ENCODE measurements around the gene PPP2R2C.

Gene PPP2R2C

DNA sequence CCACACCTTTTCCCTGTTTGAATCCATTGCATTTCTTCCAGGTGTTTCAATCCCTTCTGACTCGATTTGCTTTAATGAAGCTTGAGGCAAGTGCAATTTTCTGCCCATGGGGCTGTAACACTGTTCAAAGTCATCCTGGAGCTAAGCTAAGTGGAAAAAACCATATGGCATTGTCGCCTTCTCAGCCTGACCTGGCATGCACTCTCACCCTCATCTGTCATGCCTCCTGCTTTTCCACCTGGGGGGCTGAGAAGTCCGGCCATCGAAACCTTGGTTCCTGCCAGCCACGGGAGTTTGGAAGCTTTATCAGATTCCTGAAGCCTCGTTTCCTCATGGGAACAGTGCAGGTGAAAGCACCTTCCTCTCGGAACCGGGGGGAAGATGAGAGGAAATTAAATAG is 164.5 kb downstream of the PPP2R2C start:
- TF ChIP-seq, protein P1, sequence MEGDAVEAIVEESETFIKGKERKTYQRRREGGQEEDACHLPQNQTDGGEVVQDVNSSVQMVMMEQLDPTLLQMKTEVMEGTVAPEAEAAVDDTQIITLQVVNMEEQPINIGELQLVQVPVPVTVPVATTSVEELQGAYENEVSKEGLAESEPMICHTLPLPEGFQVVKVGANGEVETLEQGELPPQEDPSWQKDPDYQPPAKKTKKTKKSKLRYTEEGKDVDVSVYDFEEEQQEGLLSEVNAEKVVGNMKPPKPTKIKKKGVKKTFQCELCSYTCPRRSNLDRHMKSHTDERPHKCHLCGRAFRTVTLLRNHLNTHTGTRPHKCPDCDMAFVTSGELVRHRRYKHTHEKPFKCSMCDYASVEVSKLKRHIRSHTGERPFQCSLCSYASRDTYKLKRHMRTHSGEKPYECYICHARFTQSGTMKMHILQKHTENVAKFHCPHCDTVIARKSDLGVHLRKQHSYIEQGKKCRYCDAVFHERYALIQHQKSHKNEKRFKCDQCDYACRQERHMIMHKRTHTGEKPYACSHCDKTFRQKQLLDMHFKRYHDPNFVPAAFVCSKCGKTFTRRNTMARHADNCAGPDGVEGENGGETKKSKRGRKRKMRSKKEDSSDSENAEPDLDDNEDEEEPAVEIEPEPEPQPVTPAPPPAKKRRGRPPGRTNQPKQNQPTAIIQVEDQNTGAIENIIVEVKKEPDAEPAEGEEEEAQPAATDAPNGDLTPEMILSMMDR (IDR thresholded peaks at IDR 0.05; ENCODE audit: borderline replicate concordance, control extremely low read depth, extremely low read depth, insufficient read depth, missing control alignments): no peak
- in situ Hi-C loops (cut with MboI; ENCODE audit: low sequenced_read_pairs, unreplicated experiment): no loop called here

DNA sequence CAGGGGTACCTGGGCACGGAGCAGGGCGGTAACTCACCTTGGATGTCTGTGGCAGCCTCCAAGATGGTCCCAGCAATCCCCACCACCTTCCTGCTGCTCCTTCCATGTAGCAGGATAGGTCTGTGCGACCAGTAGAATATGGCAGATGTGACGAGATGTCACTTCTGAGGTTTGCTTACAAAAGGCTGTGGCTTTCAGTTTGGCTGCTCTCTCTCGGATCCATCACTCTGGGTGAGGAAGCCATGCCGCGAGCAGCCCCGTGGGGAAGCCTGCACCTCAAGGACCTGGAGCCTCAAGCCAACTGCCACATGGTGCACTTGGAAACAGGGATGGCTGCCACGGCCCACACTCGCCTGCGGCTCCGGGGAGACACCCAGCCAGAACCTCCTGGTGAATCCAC is 165.2 kb downstream of the PPP2R2C start:
- no peak for DNase-seq (ENCODE audit: low spot score)
- TF ChIP-seq, protein P1 (IDR thresholded peaks at IDR 0.05; ENCODE audit: borderline replicate concordance, control extremely low read depth, extremely low read depth, insufficient read depth, missing control alignments): no peak
- in situ Hi-C loops (cut with MboI; ENCODE audit: low sequenced_read_pairs, unreplicated experiment): no loop called here

More for the DNA sequence above, 164.5 kb downstream of the PPP2R2C start:
- no peak for DNase-seq (ENCODE audit: low spot score)

DNA sequence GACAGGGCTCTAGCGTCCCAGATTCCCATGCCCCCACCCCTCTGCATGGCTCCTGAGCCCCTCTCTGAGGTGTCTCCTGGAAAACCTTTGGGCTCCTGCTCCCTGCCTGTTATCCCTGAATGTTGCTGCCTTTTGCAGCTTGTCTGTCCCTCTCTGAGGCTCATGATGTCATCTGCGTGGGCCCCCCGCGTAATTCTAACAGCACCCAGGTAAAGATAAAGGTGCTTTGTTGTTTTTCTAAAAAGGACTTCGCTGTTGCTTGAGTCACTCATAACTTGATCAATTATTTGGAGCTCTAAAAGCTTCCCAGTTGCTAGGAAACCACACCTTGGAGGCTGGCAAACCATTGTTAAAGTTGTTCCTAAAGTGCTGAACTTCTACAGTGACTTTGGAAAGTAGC is 166.1 kb downstream of the PPP2R2C start:
- in situ Hi-C loops (cut with MboI; ENCODE audit: low sequenced_read_pairs, unreplicated experiment): no loop called here
- TF ChIP-seq, protein P1 (IDR thresholded peaks at IDR 0.05; ENCODE audit: borderline replicate concordance, control extremely low read depth, extremely low read depth, insufficient read depth, missing control alignments): no peak
- no peak for DNase-seq (ENCODE audit: low spot score)

DNA sequence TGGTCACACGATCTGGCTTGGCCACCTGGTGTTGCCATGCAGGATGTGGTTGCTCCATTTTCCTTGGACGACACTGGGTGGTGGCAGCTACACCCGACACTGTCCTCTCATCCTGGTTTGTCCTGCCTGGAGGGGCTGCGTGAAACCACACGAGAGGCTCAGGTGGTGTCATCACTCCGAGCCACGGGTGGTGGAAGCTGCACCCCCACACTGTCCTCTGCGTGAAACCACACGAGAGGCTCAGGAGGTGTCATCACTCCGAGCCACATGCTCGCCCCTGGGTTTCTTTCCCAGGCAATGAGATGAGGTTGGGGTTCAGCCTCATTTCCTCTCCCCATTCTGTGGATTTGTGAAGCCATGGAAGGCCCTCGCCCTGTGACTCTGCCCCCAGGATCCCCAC is 168.5 kb downstream of the PPP2R2C start:
- no peak for DNase-seq (ENCODE audit: low spot score)
- TF ChIP-seq, protein P1 (IDR thresholded peaks at IDR 0.05; ENCODE audit: borderline replicate concordance, control extremely low read depth, extremely low read depth, insufficient read depth, missing control alignments): no peak
- in situ Hi-C loops (cut with MboI; ENCODE audit: low sequenced_read_pairs, unreplicated experiment): no loop called here

DNA sequence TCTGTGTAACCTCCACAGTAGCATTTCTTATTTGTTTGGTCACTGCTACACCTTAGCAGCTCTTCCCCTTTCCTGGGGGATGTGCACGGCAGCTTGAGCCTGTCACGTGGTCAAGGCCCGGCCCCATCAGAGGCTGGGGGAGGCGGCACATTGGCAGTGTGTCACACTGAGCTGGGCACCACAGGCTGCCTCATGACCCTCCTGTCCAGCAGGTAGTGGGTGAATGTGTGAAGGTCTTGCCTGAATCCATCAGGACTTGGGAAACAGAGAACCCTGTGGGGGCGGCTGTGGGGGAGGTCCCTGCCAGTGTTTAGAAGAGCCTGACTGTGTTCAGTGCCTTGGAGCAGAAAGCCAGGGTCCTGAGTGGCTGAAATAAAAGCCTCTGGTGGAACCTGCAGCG is 169.5 kb downstream of the PPP2R2C start:
- no peak for DNase-seq (ENCODE audit: low spot score)
- TF ChIP-seq, protein P1 (IDR thresholded peaks at IDR 0.05; ENCODE audit: borderline replicate concordance, control extremely low read depth, extremely low read depth, insufficient read depth, missing control alignments): no peak
- in situ Hi-C loops (cut with MboI; ENCODE audit: low sequenced_read_pairs, unreplicated experiment): no loop called here

DNA sequence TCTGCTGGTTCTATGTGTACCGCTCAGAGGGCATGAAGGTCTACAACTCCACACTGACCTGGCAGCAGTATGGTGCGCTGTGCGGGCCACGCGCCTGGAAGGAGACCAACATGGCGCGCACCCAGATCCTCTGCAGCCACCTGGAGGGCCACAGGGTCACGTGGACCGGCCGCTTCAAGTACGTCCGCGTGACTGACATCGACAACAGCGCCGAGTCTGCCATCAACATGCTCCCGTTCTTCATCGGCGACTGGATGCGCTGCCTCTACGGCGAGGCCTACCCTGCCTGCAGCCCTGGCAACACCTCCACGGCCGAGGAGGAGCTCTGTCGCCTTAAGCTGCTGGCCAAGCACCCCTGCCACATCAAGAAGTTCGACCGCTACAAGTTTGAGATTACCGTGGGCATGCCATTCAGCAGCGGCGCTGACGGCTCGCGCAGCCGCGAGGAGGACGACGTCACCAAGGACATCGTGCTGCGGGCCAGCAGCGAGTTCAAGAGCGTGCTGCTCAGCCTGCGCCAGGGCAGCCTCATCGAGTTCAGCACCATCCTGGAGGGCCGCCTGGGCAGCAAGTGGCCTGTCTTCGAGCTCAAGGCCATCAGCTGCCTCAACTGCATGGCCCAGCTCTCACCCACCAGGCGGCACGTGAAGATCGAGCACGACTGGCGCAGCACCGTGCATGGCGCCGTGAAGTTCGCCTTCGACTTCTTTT is 170.5 kb downstream of the PPP2R2C start:
- TF ChIP-seq, protein P1 (IDR thresholded peaks at IDR 0.05; ENCODE audit: borderline replicate concordance, control extremely low read depth, extremely low read depth, insufficient read depth, missing control alignments): no peak
- DNase-seq (ENCODE audit: low spot score): no peak
- in situ Hi-C loops (cut with MboI; ENCODE audit: low sequenced_read_pairs, unreplicated experiment): no loop called here
